Smooth muscle cell (in vitro differentiated cells): ENCODE measurements around the gene PUS7. TPM values are rescaled to one million over a fixed set of nuclear protein-coding genes. Genes with fewer than 3 reads are reported as not detected.

Experiments
- DNase-seq: peaks from one replicate; lab custom pipeline; 2025; ENCODE audit not compliant: unreplicated experiment; lab: John Stamatoyannopoulos, UW
- H2AFZ ChIP-seq: fragments of 200-600 bp; sonication (generic); 2 replicates; pipeline ENCODE4 v1.6.0; 2016; ENCODE audit warnings: antibody characterized with exemption, low read depth, mild to moderate bottlenecking
- H3F3A ChIP-seq: fragments of 200-600 bp; sonication (generic); 2 replicates; pipeline ENCODE4 v1.6.0; 2017; ENCODE audit warnings: antibody characterized with exemption, low read depth
- H3K27ac ChIP-seq: fragments of 200-600 bp; sonication (generic); 2 replicates; pipeline ENCODE4 v1.5.1; 2016; ENCODE audit warnings: low read depth, mild to moderate bottlenecking
- H3K27me3 ChIP-seq: fragments of 200-600 bp; sonication (generic); 2 replicates; pipeline ENCODE4 v1.6.1; 2016; ENCODE audit warnings: low read depth, mild to moderate bottlenecking
- H3K36me3 ChIP-seq: fragments of 200-600 bp; sonication (generic); 2 replicates; pipeline ENCODE4 v1.5.1; 2016; ENCODE audit warnings: low read depth
- H3K4me1 ChIP-seq: fragments of 200-600 bp; sonication (generic); 2 replicates; pipeline ENCODE4 v1.5.1; 2016; ENCODE audit warnings: low read depth
- H3K4me2 ChIP-seq: fragments of 200-600 bp; sonication (generic); 2 replicates; pipeline ENCODE4 v1.6.0; 2016; ENCODE audit warnings: mild to moderate bottlenecking
- H3K4me3 ChIP-seq: fragments of 200-600 bp; sonication (generic); 2 replicates; pipeline ENCODE4 v1.5.1; 2016; ENCODE audit warnings: mild to moderate bottlenecking
- H3K79me2 ChIP-seq: fragments of 200-600 bp; sonication (generic); 2 replicates; pipeline ENCODE4 v1.6.0; 2016; ENCODE audit warnings: low read depth, mild to moderate bottlenecking
- H3K9ac ChIP-seq: fragments of 200-600 bp; sonication (generic); 2 replicates; pipeline ENCODE4 v1.6.0; 2016; ENCODE audit warnings: low read depth
- H3K9me3 ChIP-seq: fragments of 200-600 bp; sonication (generic); replicated peaks from 2 replicates; pipeline ENCODE4 v1.5.1; 2016; ENCODE audit warnings: low read depth
- H4K20me1 ChIP-seq: fragments of 200-600 bp; sonication (generic); 2 replicates; pipeline ENCODE4 v1.6.0; 2016; ENCODE audit warnings: low read depth
- WGBS: methylation state at CpG from one replicate; pipeline ENCODE4 v1.1.7; 2016; ENCODE audit warnings: low lambda C conversion rate; 5-methylcytosine and 5-hydroxymethylcytosine counted together
- polyA plus RNA-seq: library from polyadenylated mRNA; unstranded; fragments of >200 nt; fragmentation: Nextera tagmentation; extraction: Ambion mirVana; gene quantifications from 2 replicates; pipeline ENCODE4 v1.2.1, GENCODE V29; 2016
- total RNA-seq: library from RNA; depleted of rRNA; stranded (reverse); fragments of >200 nt; gene quantifications from 2 replicates; pipeline ENCODE4 v1.2.3, GENCODE V29; 2014
- TF ChIP-seq, protein P1 (sequence below): fragments of 200-600 bp; sonication (generic); IDR thresholded peaks from 2 replicates; pipeline ENCODE4 v1.5.1; 2017; ENCODE audit warnings: borderline replicate concordance, mild to moderate bottlenecking, antibody characterized with exemption; ENCODE audit not compliant: insufficient read depth, poor library complexity, severe bottlenecking

PUS7 gene
- total and polyA plus RNA-seq, 2 experiments from 2014 or later = 6.9 to 8.0 TPM

GRCh38 chr7:105461518-105461917 lies 60.6 kb downstream of the PUS7 start:
- no peak overlapping the region for H3K27ac ChIP-seq
- H3K4me3 ChIP-seq = no peak overlapping the region
- no peaks in the 10 kb centered on the region for H4K20me1 ChIP-seq
- no peaks in the 10 kb centered on the region for H3K9me3 ChIP-seq
- no peaks in the 10 kb centered on the region for H3K4me1 ChIP-seq
- H3K36me3 ChIP-seq = peaks cover 9% of the 10 kb centered on the region
- TF ChIP-seq, protein P1, sequence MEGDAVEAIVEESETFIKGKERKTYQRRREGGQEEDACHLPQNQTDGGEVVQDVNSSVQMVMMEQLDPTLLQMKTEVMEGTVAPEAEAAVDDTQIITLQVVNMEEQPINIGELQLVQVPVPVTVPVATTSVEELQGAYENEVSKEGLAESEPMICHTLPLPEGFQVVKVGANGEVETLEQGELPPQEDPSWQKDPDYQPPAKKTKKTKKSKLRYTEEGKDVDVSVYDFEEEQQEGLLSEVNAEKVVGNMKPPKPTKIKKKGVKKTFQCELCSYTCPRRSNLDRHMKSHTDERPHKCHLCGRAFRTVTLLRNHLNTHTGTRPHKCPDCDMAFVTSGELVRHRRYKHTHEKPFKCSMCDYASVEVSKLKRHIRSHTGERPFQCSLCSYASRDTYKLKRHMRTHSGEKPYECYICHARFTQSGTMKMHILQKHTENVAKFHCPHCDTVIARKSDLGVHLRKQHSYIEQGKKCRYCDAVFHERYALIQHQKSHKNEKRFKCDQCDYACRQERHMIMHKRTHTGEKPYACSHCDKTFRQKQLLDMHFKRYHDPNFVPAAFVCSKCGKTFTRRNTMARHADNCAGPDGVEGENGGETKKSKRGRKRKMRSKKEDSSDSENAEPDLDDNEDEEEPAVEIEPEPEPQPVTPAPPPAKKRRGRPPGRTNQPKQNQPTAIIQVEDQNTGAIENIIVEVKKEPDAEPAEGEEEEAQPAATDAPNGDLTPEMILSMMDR = no peak
- H3K27me3 ChIP-seq = no peaks in the 10 kb centered on the region
- no peak overlapping the region for H2AFZ ChIP-seq
- DNase-seq = no peak
- WGBS = 97% methylated on average over 2 of the region's 2 CpGs
- H3F3A ChIP-seq = no peaks in the 10 kb centered on the region
- no peak overlapping the region for H3K9ac ChIP-seq
- no peak overlapping the region for H3K4me2 ChIP-seq
- H3K79me2 ChIP-seq = no peaks in the 10 kb centered on the region

GRCh38 chr7:105457619-105458225 lies 64.3 kb downstream of the PUS7 start:
- Histone ChIP-seq H3K9ac (no peak overlapping the region), H3K27ac (no peak overlapping the region), H4K20me1 (no peaks in the 10 kb centered on the region), H3K4me1 (no peaks in the 10 kb centered on the region), H3K36me3 (peaks cover 9% of the 10 kb centered on the region), H3K79me2 (no peaks in the 10 kb centered on the region), H3K4me2 (no peak overlapping the region), H3F3A (no peaks in the 10 kb centered on the region), H3K4me3 (no peak overlapping the region), H3K27me3 (no peaks in the 10 kb centered on the region), H2AFZ (no peak overlapping the region), H3K9me3 (no peaks in the 10 kb centered on the region)
- WGBS = 97% methylated on average over 8 of the region's 8 CpGs
- no peak for DNase-seq
- TF ChIP-seq, protein P1 = no peak

- Histone ChIP-seq H2AFZ (no peak overlapping the region), H3K9ac (no peak overlapping the region)
These were observed 67.2 kb downstream of the PUS7 start for GRCh38 chr7:105454921-105455320.

More at GRCh38 chr7:105454921-105455320, 67.2 kb downstream of the PUS7 start:
- no peaks in the 10 kb centered on the region for H3K79me2 ChIP-seq
- peaks cover 4% of the 10 kb centered on the region for H3K36me3 ChIP-seq
- no peak overlapping the region for H3K4me2 ChIP-seq
- no peaks in the 10 kb centered on the region for H3K9me3 ChIP-seq
- no peak overlapping the region for H3K4me3 ChIP-seq
- WGBS = 90% methylated on average over 2 of the region's 2 CpGs
- no peaks in the 10 kb centered on the region for H3K4me1 ChIP-seq
- no peaks in the 10 kb centered on the region for H3K27me3 ChIP-seq
- no peak overlapping the region for H3K27ac ChIP-seq
- TF ChIP-seq, protein P1 = no peak
- DNase-seq = no peak
- no peaks in the 10 kb centered on the region for H3F3A ChIP-seq
- no peaks in the 10 kb centered on the region for H4K20me1 ChIP-seq
